Measurements from ENCODE around the gene CHN1. TPM values are rescaled to one million over a fixed set of nuclear protein-coding genes. Genes with fewer than 3 reads are reported as not detected.

Gene CHN1
- total RNA-seq, 2 donors from 2014 or later, result 2.9 to 3.3 TPM

- Mint-ChIP-seq H3K27ac (no peak overlapping the region), H3K9me3 (no peaks in the 10 kb centered on the region), H3K36me3 (no peaks in the 10 kb centered on the region)
- DNase-seq (ENCODE audit: low spot score in 2 of 2), result no peak
- no peak for ATAC-seq
These were observed 14.6 kb upstream of the CHN1 start for GRCh38 chr2:175019566-175020327.

DNA sequence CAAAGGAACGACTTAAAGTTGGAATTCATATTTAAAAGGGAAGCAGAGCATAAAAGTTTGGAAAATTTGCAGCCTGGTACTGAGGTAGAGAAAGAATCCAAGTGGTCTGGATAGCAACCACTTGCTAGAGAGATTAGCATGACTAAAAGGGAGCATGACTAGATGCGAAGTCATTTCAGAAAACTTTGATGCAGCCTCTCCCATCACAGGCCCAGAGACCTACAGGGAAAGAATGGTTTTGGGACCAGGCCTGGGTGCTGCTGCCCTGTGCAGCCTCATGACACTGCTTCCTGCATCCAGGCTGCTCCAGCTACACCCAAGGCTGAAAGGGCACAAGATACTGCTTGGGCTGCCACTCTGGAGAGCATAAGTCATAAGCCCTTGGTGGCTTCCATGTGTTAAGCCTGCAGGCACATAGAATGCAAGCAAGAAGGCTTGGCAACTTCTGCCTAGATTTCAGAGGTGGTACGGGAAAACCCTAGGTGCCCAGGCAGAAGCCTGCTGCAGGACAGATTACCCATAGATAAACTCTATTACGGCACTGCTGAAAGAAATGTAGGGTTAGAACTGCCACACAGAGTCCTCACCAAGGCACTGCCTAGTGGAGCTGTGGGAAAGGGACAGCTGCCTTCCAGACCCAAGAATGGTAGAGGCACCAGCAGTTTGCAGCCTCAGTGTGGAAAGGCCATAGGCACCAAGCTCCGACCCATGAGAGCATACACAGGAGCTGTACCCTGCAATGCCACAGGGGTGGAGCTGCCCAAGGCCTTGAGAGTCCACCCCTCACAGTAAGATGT is 12.6 kb upstream of the CHN1 start:
- no peak for ATAC-seq
- Mint-ChIP-seq H3K9me3 (no peaks in the 10 kb centered on the region), H3K27ac (no peak overlapping the region), H3K36me3 (no peaks in the 10 kb centered on the region)
- no peak for DNase-seq (ENCODE audit: low spot score in 2 of 2)

GRCh38 chr2:175015340-175015739 is 10.2 kb upstream of the CHN1 start:
- no peak for ATAC-seq
- no peak for DNase-seq (ENCODE audit: low spot score in 2 of 2)
- Mint-ChIP-seq H3K27ac (no peak overlapping the region), H3K9me3 (no peaks in the 10 kb centered on the region), H3K36me3 (no peaks in the 10 kb centered on the region)

DNA sequence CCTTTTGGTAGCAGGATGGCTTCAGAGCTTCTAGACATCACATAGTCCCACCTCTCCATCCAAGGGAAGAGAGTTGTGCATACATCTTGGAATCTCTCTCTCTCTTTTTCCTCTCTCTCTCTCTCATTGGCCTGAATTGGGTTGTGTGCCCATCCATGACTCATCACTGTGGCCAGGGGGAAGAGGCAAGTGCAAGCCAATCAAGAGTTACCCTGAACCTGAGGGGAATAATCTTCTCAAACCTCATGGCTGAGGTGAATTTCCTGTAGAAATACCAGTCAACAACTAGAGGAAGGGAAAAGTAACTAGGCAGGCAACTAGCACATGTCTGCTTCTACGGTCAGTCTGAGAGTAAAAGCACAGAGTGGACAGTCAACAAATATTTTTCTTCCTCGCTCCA is 7.3 kb upstream of the CHN1 start:
- Mint-ChIP-seq H3K36me3 (no peaks in the 10 kb centered on the region), H3K9me3 (no peaks in the 10 kb centered on the region), H3K27ac (no peak overlapping the region)
- DNase-seq (ENCODE audit: low spot score in 2 of 2), result no peak
- ATAC-seq, result no peak

DNA sequence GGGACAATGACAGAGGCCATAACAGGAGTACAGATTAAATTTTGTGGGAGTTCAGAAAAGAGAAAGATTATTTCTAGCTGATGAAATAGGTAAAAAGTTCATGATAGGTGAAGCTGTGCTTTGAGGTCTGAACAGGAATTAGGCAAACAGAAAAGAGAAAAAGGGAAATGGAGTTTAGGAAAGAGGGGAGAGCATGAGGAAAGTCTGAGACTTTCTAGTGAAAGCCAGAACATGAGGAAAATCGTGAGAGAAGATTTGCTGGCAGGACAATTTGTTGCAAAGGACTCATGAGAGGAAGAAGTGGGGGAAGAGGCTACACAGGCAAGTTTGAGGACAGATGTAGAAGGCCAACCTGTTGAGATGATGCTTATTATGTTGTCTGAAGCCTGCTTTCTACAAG is 6.3 kb upstream of the CHN1 start:
- Mint-ChIP-seq H3K36me3 (no peaks in the 10 kb centered on the region), H3K9me3 (no peaks in the 10 kb centered on the region), H3K27ac (no peak overlapping the region)
- ATAC-seq, result no peak
- no peak for DNase-seq (ENCODE audit: low spot score in 2 of 2)

DNA sequence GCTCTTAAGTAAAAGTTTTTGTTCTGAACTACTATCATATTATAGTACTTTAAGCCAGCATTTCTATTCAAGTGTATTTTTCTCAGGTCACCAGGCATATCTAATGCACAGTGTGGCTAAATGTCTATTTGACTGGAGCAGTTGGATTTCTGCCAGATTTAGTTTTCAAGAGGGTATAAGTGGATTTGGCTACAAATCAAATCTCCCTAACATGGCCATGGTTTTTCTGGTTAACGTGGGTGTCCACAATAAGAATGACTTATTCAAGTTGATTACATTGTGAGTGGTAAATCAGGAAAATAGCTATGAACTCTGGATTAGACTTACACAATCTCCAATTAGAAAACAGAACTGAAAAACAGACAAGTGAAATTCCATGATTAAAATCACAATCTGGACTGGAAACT is 5.7 kb upstream of the CHN1 start:
- no peak for DNase-seq (ENCODE audit: low spot score in 2 of 2)
- H3K36me3 Mint-ChIP-seq, result no peaks in the 10 kb centered on the region
- H3K27ac Mint-ChIP-seq, result no peak overlapping the region
- H3K9me3 Mint-ChIP-seq, result no peaks in the 10 kb centered on the region
- ATAC-seq, result no peak

- Mint-ChIP-seq H3K27ac (no peak overlapping the region), H3K36me3 (no peaks in the 10 kb centered on the region), H3K9me3 (no peaks in the 10 kb centered on the region)
- DNase-seq (ENCODE audit: low spot score in 2 of 2) (no peak), ATAC-seq (no peak)
These were observed 4.9 kb upstream of the CHN1 start for GRCh38 chr2:175009917-175010621.

GRCh38 chr2:175008801-175009495 is 3.8 kb upstream of the CHN1 start:
- H3K9me3 Mint-ChIP-seq, result no peaks in the 10 kb centered on the region
- no peaks in the 10 kb centered on the region for H3K36me3 Mint-ChIP-seq
- ATAC-seq, result no peak
- no peak overlapping the region for H3K27ac Mint-ChIP-seq
- DNase-seq (ENCODE audit: low spot score in 2 of 2), result no peak

GRCh38 chr2:175008009-175008408 is 2.8 kb upstream of the CHN1 start:
- H3K27ac Mint-ChIP-seq, result no peak overlapping the region
- H3K36me3 Mint-ChIP-seq, result no peaks in the 10 kb centered on the region
- ATAC-seq (no peak), DNase-seq (ENCODE audit: low spot score in 2 of 2) (no peak)
- no peaks in the 10 kb centered on the region for H3K9me3 Mint-ChIP-seq

GRCh38 chr2:175007510-175007909 is 2.3 kb upstream of the CHN1 start:
- no peak for ATAC-seq
- no peak for DNase-seq (ENCODE audit: low spot score in 2 of 2)

DNA sequence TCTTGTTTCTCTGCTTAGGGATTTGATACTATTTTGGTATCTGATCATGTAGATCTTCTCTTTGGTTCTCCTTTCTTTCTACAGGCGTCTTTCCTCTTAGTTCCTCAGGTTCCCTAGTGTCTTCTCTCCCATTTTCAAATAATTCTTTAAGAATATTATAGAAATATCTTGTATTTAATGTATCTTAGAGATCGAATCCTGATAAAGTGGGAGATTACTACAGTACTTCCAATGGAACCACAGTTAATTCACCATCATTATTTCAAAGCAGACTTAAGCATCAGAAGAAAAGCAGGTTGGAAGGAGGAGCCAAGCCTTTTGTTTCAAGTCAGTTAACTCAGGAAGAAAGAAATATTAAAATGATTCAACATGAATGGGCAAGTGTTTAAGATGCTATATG is 1.1 kb upstream of the CHN1 start:
- H3K27ac Mint-ChIP-seq, result no peak overlapping the region
- no peaks in the 10 kb centered on the region for H3K36me3 Mint-ChIP-seq
- no peak for DNase-seq (ENCODE audit: low spot score in 2 of 2)
- no peaks in the 10 kb centered on the region for H3K9me3 Mint-ChIP-seq
- ATAC-seq, result no peak

More at GRCh38 chr2:175007510-175007909, 2.3 kb upstream of the CHN1 start:
- Mint-ChIP-seq H3K9me3 (no peaks in the 10 kb centered on the region), H3K36me3 (no peaks in the 10 kb centered on the region), H3K27ac (no peak overlapping the region)

GRCh38 chr2:175005733-175006264 is 618 bp upstream of the CHN1 start:
- Mint-ChIP-seq H3K36me3 (no peaks in the 10 kb centered on the region), H3K27ac (no peak overlapping the region), H3K9me3 (no peaks in the 10 kb centered on the region)
- DNase-seq (ENCODE audit: low spot score in 2 of 2), result no peak
- no peak for ATAC-seq

DNA sequence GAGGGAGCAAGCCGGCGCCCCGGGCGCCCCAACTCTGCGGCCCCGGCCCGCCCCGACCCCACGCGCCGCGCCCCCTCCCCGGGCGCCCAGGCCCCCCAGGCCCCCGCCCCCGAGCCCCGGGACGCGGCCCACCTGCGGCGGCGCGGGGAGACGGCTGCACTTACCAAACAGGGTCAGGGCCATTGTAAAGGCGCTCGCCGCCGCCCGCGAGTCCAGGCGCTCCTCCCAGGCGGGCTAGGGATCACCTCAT is 526 bp downstream of the CHN1 start:
- no peaks in the 10 kb centered on the region for H3K9me3 Mint-ChIP-seq
- no peak overlapping the region for H3K27ac Mint-ChIP-seq
- no peaks in the 10 kb centered on the region for H3K36me3 Mint-ChIP-seq
- ATAC-seq (peak; percentile 61 to 64), DNase-seq (ENCODE audit: low spot score in 2 of 2) (no peak)

DNA sequence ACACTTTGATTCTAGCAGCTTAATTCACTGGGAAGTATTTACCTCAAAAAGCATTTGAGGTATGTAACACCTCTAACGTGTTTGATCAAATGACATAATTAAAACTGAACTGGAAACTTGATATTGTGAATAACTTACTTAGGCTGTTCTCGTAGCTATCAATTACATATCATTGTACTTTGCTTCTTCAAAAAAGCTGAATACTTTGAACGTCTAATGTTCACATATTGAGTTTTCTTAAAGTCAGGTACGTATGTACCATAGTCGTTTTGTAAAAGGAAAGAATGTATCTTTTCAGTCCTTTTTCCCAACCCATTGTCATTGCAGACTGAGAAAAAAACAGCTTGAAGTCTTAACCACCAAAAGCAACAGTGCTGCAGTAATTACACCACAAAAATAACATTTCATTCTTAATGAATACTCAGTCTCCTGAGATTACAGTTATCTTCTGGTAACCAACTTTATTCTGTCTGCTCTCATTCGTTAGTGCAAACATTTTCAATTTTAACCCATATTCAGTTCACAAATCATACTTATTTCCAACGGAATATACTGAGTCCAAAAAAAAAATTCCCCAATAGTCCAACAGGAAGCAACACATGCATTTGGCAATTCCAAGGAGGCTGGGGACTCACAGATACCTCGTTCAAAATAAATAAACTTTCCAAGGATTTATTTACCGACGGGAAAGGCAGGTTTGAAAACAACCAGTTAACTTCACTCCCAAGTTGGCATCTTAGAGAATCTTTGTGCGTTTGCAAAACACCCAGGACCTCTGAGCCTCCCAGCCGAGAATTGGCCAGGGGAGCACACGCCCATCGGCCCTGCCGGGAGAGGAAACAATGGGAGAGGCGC is 1.1 kb downstream of the CHN1 start:
- Mint-ChIP-seq H3K9me3 (no peaks in the 10 kb centered on the region), H3K27ac (no peak overlapping the region), H3K36me3 (no peaks in the 10 kb centered on the region)
- no peak for ATAC-seq
- DNase-seq (ENCODE audit: low spot score in 2 of 2), result no peak

DNA sequence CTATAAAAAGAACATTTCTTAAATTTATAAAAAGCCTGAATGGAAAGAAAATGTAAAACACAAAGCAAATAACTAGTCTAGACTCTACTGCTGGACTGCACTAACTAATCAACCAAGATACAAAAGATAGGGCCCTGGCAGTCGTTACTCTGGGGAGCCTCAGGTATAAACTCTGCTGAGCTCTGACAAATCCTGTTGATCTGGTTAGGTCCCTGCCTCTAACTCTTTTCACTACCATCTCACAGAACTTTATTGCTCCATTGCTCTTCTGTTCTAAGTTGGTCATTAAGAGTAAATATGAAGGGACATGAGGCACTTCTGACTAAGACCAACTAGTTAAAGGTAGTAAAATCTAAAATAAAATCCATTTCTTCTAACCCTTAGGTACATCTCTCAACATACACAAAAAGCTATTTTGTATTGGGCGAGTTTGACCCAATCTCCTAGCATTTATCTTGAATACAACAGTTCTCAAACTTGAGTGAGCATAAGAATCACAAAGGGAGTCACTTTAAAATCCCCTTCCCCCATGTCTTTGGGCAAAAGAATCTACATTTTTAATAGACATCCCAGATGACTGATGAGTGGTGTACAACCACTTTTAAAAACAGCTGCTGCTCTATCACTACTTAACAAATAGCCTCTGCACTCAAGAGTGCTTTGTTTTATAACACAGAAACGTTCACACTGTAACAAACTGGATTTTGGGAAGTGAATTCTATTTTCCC is 2.5 kb downstream of the CHN1 start:
- Mint-ChIP-seq H3K27ac (no peak overlapping the region), H3K9me3 (no peaks in the 10 kb centered on the region), H3K36me3 (no peaks in the 10 kb centered on the region)
- ATAC-seq, result no peak
- no peak for DNase-seq (ENCODE audit: low spot score in 2 of 2)

GRCh38 chr2:175001566-175001965 is 3.6 kb downstream of the CHN1 start:
- Mint-ChIP-seq H3K9me3 (no peaks in the 10 kb centered on the region), H3K27ac (no peak overlapping the region), H3K36me3 (no peaks in the 10 kb centered on the region)
- ATAC-seq (no peak), DNase-seq (ENCODE audit: low spot score in 2 of 2) (no peak)
